HuH-7.5 (cell line): ENCODE results near the gene MCU.
"Not testable (repeated sequence)": the region's sequence is repeated elsewhere in the genome, so short reads cannot be mapped to it uniquely, and the experiment has no call there.

Experiments
- DNase-seq: peaks from one replicate; pipeline ENCODE4 v3.0.0; 2011; ENCODE audit warnings: low spot score

The MCU gene

DNA sequence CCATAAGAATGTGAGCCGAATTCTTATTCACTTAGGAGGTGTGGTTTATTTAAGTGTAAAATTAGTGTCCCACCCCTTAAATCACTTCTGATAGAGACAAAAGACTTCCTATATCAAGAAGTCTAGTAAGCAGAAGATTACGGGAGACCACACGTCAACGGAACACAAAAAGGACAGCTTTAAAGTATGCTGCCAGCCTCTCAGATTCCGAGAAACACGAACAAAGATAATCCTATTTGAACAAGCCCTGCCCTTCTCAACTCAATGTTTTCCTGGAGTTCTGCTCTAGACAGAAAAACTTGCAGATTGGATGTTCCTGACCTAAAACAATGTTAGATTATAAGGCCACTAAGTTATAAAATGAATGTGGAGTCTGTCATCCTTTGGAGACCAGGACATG is 4.9 kb upstream of the MCU start:
- DNase-seq = no peak

DNA sequence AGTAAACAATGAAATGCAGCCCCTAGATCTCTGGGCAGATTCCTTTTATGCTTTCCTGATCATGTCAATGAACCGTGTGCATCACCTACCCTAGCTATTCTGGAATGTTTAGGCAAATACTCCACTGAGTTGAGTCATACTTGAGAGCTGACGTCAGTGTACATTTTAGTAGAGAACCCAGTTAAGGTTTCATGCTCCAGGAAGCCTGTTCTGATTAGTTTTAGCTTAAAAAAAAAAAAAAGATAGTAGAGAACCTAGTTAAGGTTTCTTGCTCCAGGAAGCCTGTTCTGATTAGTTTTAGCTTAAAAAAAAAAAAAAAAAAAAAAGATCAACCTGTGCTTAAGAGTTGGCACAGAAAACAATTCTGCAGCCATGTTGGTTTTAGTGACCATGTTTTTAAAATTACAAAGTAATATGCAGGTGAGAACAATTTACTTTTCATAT is 3.7 kb upstream of the MCU start:
- DNase-seq = peak; percentile 47

DNA sequence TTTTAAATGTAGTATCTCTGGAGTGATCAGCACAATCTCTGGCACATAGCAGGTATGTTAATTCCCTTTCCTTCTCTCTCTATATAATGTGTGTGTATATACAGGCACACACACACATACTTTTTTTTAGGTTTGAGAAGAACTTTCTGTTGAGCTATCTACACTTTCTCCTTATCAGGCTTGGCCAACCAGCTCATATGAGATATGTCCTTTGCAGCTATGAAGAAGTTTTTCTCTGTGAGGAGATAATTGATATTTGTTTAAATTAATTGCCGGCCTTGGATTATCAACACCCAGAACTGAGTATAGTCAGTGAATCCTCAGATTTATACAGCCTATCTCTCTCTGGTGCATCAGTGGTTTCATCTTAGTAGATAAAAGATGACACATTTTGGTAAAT is 2.3 kb upstream of the MCU start:
- no peak for DNase-seq

DNA sequence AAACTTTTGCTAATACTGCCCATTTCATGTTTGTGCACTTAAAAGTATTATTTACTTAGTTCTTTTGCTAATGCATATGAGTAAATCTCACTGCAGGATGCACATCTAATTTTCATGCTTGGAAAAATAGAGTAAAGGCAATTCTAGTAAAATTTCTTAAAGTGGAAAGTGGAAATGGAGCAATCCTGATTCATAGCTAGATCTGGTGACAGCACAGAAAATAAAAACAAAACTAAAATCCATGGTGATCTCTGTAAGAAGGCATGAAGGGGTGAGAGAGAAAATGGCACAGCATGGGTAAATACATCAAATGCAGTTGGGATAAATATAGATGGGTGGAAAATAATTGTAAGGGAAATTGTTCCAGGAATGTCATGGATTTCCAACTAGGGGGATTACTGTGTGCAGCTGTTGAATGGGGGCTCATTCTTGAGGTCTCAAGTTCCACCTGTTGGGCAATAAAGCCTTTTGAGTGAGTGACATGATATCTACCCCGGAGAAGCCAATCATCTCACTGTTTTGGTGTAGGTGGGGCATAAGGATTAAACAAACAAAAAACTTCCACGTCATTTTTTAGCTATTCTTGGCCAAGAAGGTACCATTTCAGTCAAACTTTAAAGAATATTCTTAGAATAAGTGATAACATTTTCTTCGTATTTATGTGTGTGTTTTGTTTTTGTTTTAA is 1.7 kb upstream of the MCU start:
- DNase-seq = no peak

DNA sequence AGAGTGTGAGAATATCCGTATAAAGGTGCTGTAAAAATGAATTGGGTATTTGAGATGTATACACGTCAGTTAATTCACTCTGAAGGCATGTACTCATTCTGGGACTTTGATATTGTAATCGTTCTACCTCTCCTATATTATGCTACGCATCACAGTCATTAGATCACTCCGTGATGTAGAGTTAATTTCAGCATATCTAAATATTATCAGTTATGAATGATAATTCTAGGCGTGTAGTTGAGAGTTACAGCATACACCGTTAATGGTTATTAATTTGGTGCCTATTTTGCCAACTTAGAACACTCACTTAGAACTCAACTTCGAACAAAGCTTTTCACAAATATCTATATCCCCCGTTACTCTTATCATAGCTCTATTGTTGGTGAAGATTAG is 477 bp upstream of the MCU start:
- DNase-seq = no peak

DNA sequence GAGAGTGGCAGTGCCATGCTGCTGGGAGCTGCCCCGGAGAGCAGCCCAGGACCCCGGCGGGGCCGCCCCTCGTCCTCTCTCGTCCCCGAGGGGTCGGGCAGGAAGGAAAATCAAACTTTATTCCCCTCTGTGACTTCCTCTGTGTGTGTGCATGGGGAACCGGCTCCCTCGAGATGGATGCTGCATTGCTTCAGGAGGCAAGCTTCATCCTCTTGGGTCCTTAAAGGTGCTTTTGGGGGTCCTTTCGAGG is 726 bp downstream of the MCU start:
- no peak for DNase-seq

DNA sequence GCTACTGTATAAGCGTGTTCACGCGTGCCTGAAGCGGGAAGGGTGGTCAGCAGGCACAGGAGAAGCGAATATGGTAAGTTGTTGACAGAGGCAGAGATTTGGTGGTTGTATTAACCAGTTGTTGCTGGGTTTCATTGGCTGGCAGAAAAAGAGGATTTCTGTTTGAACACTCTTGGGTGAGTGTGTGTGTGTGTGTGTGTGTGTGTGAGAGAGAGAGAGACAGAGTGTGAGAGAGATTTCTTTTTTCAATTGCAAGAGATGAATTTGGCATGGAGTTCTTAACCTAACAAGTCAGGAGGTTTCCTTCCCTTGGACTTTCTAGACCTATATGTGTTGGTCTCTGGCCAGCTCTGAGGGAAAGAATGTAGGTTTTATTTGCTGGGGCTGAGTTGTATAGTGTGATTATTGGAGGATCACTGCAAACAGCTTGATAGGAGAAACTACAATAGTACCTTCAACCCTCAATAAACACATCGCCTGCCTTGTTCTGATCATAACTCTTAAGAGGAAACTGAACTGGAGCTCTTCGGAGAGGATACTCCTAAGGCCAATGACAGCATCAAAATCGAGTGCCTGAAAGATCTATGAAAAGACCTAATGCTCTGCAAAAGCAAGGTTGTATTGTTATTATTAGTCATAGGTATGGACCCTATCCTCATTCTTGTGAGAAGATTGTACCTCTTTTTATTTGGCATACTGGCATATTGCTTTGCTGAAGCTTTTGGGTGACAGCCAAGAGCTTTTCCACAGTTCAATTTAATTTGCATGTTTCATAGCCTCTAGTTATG is 1.2 kb downstream of the MCU start:
- DNase-seq = no peak

DNA sequence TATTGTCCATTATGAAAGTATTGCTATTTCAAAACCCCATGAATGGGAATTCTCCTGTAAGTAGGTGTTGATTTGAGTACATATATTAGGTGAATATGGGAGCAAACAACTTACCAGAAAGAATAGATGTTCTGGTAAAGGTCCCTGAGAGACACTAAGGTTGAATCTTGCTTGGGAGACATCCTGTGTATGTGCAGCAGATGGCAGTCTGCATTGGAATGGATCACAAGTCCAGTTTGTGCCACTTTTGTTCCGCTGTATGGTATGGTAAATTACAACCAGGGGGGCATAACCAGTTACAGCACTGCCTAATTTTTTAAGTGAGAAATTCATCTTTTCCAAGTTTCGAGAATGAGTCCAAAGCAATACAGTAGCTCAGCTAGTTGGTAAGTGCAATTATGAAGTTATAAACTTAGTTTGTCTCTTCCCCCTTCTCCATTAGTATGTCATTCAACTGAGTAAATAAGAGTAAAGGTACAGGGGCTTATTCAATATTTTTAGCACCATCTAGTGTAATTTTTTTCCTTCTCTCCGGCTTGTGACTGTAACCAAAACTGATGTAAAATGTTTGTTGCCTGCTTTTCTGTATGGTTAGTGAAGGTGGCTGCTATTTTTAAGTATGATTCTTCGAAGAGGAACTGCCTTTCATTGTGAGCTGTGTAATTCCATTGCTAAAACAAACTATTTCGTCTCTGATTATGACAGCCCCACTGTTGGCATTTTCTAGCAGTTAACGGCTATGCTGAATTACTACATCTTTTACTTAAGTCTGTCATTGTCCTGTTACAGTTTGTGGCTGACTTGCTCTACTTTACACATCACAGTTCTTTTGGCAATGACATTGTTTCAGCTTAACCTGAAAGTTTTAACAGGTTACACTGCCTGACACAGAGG is 2.8 kb downstream of the MCU start:
- DNase-seq = no peak

DNA sequence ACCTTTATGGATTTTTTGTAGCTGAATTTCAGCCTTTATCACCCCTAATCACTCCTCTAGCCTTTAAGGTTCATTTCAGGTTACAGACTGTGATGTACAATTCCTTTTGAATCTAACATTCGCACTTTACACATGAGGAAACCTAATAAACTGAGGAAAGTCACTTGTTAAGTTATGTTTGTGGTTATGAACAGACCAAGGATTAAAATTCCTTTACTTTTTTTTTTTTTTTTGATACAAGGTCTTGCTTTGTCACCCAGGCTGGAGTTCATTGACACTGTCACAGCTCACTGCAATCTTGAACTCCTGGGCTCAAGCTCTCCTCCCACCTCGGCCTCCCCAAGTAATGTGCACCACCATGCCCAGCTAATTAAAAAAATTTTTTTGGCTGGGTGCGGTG is 3.6 kb downstream of the MCU start:
- no peak for DNase-seq

DNA sequence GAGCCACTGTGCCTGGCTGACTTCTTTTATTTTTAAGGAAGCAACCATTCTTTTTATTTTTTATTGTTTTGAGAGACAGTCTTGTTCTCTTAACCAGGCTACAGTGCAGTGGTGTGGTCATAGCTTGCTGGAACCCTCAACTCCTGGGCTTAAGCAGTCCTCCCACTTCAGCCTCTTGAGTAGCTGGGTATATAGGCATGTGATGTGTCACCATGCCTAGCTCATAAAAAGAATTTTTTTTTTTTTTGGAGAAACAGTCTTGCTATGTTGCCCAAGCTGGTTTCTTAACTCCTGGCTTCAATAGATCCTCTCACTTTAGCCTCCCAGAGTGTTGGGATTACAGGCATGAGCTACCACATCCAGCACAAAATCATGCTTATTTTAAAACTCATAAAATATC is 5.8 kb downstream of the MCU start:
- no peak for DNase-seq

DNA sequence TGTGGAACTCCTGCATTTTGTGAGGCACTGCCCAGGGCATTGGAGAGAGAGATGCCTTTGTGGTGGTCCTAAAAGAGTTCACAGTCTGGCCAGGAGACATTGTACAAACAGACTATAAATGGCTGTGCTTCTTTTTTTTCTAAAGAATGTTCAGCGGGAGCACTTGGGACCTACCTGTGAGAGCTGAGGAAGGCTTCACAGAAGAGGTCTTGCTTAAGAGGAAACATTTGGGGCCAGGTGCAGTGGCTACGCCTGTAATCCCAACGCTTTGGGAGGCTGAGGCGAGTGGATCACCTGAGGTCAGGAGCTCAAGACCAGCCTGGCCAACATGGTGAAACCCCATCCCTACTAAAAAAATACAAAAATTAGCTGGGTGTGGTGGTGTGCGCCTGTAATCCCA is 10.5 kb downstream of the MCU start:
- not testable (repeated sequence) for DNase-seq

DNA sequence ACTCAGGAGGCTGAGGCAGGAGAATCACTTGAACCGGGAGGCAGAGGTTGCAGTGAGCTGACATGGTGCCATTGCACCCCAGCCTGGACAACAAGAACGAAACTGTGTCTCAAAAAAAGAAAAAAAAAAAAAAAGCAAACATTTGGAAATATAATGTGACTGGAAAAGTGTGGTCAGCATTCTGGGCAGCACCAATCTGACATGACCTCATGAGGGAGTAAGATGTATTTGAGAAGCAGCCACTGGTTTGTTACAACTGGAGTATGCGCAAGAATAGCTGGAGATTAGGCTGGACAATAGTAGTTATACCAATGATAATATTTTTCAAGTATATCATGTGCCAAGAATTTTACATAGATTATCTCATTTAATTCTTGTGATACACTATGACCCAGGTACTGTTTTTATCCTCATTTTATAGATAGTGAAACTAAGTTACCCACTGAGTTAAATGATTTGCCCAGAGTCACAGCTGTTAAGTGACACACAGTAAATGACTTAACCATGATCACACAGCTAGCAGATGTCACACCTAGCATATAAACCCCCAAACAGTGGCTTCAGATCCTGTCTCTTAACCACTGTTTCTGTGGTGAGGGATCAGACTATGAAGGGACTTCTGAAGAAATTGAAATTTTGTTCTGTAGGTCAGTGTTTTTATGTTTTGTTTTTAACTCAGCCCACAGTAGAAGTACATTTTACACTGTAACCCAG is 11.1 kb downstream of the MCU start:
- DNase-seq = no peak

DNA sequence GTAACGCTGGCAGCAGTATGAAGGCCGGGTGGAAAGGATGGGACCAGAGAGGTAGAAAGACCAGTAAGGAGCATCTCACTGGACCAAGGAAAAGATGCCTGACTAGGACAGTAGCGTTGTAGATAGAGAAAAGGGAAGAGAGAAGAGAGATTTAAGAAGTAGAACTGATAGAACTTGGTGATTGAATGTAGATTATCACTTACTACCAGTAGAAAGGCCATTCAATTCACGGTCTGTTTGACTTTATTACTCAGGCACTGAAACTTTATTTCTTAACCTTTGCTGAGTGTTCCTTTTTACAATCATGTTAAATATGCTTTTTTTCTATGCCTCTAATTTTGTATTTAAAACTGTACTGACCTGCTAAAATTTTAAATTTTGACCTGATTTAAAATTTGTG is 12.2 kb downstream of the MCU start:
- DNase-seq = no peak

DNA sequence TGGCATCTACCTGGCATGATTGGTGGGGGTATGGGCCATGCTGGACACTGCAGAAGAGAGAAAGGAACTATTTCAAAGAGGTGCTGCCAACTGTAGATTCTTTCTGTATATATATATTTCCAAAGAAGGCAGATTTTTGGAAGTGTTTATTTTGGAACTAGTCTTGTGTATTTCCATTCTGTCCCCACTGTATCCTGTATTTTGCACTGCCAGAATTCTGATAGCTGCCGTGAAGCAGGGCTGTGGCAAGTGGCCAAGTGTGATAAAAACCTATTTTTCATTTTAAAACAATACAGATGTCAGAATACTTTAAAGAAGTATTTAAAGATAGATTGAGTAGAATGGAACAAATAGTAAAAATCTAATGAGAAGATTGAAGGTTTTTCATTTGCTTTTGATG is 17.1 kb downstream of the MCU start:
- DNase-seq = no peak

DNA sequence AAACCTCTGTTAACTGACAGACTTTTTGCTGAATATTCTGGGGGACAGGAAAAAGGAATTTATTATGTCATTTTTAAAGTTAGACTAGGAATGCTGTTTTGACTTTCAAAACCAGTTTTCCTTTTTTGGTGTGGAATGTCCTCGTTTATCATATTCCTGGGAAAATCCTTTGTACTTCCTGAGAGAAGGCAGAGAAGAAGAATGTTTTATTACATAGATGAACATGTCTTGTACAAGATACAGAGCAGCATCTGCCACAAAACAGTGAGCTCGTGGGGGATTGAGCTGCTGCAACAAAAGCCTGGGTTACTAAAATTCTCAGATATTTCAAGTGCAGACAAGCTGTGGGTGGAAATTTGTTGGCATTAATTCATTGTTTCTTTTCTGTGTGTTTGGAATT is 20.2 kb downstream of the MCU start:
- no peak for DNase-seq

DNA sequence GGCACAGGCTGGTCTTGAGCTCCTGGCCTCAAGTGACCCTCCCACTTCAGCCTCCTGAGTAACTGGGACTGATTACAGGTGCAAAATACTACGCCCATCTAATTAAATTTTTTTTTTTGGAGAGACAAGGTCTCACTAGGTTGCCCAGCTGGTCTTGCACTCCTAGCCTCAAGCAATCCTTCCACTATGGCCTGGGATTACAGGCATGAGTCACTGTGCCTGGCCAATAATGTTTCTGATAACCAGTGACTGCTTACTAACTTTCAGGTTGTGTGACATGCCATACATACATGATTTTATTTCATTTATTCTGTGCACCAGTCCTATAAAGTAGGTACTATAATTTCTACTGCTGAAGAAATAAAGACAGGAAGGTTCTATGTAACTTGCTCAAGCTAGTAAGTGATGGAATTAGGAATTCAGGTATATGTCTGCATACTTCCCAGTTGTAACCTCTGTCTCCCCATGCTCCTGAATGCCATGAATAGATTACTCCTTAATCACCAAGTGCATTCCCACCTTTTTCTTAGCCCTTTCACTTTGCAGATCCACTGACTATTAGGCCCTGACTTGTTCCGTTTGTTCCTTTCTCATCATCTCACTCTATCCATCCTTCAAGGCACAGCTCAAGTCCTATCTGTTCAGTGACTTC is 28.1 kb downstream of the MCU start:
- DNase-seq = no peak

DNA sequence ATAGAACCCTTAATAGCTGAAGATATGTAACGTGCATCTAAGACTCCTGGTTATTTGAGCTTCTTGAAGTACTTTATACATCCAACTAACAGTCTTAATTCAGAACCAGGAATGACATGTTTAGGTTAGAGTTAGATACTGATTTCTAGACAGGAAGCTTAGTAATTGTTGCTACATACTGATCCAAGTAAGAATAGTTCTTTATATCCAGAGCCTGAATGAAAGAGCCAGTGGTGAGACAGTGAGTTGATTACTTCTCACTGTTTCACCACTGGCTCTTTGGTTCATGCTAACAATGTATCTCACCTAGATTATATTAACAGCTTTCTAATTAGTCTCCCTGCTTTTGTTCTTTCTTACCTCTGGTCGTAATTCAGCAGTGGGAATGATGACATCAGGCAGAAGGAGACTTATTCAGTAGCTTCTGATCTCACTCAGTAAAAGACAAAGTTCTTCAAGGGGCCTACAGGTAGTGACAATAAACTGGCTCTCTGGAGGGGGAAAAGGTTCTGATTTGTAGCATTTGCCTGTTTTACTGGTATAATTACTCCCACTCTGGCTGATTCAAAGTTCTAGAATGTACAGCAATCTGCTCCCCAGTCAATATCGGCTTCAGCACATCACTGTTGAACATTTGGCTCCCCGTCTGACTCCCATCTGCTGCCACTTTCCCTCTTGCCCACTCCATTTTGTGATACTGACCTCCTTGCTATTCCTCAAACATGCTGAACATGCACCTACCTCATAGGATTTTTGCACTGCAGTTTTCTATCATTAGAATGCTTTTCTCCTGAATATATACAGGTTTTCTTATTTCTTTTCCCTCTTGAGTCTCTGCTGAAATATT is 29.1 kb downstream of the MCU start:
- DNase-seq = no peak

DNA sequence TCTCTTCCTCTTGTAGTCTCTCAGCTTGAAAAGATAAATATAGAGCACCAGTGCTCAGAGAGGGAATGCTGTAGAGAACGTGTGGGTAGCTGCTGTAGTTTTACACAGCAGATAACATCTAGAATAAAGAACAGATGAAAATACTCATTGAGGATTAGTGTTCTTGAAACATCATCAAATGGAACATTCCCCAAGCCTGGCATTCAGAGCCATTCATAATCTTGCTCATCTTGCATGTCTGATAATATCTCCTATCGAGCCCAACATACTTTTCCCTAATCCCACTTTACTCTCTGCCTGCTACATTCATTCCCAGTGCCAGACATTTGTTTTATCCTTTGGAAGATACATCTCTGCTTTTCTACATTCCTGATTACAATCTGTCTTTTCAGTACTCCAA is 35.2 kb downstream of the MCU start:
- DNase-seq = no peak

DNA sequence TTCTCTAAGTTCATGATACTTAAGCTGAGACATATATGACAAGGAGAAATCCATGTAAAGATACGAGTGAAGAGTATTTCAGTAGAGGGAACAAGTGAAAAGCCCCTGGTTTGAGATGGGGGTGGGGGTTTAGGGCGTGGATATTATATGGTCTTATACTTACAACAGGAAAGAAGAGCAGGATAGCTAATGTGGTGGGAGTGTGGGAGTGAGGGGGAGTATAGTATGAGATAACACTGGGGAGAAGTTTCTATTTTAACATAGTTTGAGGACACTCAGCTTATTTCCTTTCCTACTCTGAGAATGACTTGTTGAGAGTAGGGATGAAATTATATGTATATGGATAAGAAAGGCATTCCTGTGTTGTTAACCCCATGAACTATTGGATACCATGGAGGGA is 36.5 kb downstream of the MCU start:
- DNase-seq = no peak

DNA sequence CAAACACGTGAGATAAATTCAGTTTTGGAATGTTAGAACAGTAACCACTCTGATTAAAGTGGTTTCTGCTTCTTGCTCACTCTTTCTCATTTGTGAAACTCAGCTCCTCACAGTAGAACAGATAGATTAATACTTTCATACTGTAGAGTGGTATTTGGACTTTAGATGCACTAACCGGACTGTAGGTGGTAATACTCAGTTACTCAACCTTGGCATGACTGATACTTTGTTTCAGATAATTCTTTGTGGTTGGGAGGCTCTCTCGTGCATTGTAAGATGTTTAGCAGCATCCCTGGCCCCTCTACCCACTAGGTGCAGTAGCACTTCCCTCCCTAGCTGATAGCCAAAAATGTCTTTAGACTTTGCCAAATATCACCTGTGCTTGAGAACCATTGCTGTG is 37.6 kb downstream of the MCU start:
- no peak for DNase-seq

DNA sequence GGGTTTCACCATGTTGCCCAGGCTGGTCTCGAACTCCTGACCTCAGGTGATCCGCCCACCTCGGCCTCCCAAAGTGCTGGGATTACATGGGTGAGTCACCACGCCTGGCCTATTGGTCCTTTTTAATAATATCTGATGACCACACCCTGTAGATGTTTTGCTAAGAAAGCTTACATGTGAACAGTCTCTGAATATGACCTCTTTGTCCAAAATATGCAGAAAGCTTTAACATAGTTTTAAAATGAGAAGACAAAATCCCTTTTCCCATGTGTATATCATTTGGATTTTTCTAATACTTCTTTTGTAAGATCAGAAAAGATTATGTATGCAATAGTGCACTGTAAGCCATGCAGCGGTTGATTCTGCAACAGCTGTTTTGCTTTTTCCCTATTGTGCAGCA is 38.5 kb downstream of the MCU start:
- no peak for DNase-seq
